HL-60 (cell line): ENCODE measurements around the gene SOX5.

Experiments used
- DNase-seq, 2 experiments: peaks; one replicate each; pipeline ENCODE4 v3.0.0-alpha.2; 2010 to 2020; ENCODE audit warnings: low read depth in 1 of 2, low spot score in 1 of 2
- H3K27ac ChIP-seq: fragments of 250-450 bp; sonication (Bioruptor Pico); replicated peaks from 2 replicates; pipeline ENCODE4 v1.5.1; 2020; ENCODE audit warnings: mild to moderate bottlenecking, moderate library complexity
- H3K27me3 ChIP-seq: fragments of 250-450 bp; sonication (Bioruptor Pico); 2 replicates; pipeline ENCODE4 v1.5.1; 2021; ENCODE audit warnings: mild to moderate bottlenecking, moderate library complexity; ENCODE audit not compliant: insufficient read depth, poor library complexity, severe bottlenecking
- H3K4me3 ChIP-seq: replicated peaks from 2 replicates; pipeline ENCODE4 v1.5.1; 2011; ENCODE audit warnings: mild to moderate bottlenecking, control low read depth, low read length; ENCODE audit not compliant: insufficient read depth
- CTCF ChIP-seq: IDR thresholded peaks from one replicate; pipeline ENCODE4 v1.5.1; 2011; ENCODE audit warnings: low read length, control low read depth, inconsistent platforms; ENCODE audit not compliant: insufficient read depth
- GABPA ChIP-seq: IDR thresholded peaks from 2 replicates; pipeline ENCODE4 v1.6.1; 2012; ENCODE audit warnings: low read depth
- POLR2AphosphoS5 ChIP-seq: IDR thresholded peaks from 2 replicates; pipeline ENCODE4 v1.6.1; 2012; ENCODE audit warnings: low read depth
- REST ChIP-seq: IDR thresholded peaks from 2 replicates; pipeline ENCODE4 v1.6.1; 2012; ENCODE audit warnings: low read depth; ENCODE audit not compliant: insufficient replicate concordance
- SPI1 ChIP-seq: IDR thresholded peaks from 2 replicates; pipeline ENCODE4 v1.6.1; 2012; ENCODE audit warnings: low read depth, mild to moderate bottlenecking, borderline replicate concordance

Gene SOX5

GRCh38 chr12:23810329-23810902 is 139.1 kb downstream of the SOX5 start:
- DNase-seq = no peak
- Histone ChIP-seq H3K27me3 (no peaks in the 10 kb centered on the region), H3K4me3 (no peak overlapping the region), H3K27ac (no peak overlapping the region)
- no peak for TF ChIP-seq REST
- no peak for TF ChIP-seq POLR2AphosphoS5
- TF ChIP-seq GABPA = no peak
- TF ChIP-seq SPI1 = no peak
- no peak for TF ChIP-seq CTCF

- Histone ChIP-seq H3K4me3 (no peak overlapping the region), H3K27me3 (no peaks in the 10 kb centered on the region), H3K27ac (no peak overlapping the region)
- DNase-seq = no peak
- no peak for TF ChIP-seq CTCF
- no peak for TF ChIP-seq REST
- TF ChIP-seq GABPA = no peak
- no peak for TF ChIP-seq SPI1
- TF ChIP-seq POLR2AphosphoS5 = no peak
These were observed 145.9 kb downstream of the SOX5 start for GRCh38 chr12:23803540-23803939.

- no peaks in the 10 kb centered on the region for H3K27me3 ChIP-seq
- no peak for DNase-seq
- no peak overlapping the region for H3K27ac ChIP-seq
- TF ChIP-seq GABPA (no peak), POLR2AphosphoS5 (no peak), REST (no peak), CTCF (no peak), SPI1 (no peak)
- H3K4me3 ChIP-seq = no peak overlapping the region
These were observed 154.0 kb downstream of the SOX5 start for GRCh38 chr12:23795494-23795893.
